GM13977 (cell line): ENCODE data around the gene RYR1.

Source experiments
- DNase-seq: peaks from one replicate; pipeline ENCODE4 v3.0.0; 2012; ENCODE audit warnings: low spot score
- in situ Hi-C: fragments of 300-500 bp; cut with MboI; formaldehyde crosslinking; loops from one replicate; pipeline ENCODE4 v1.12.0; 2022; ENCODE audit warnings: low sequenced_read_pairs, low pct_unique_long_range_greater_than_20kb, mixed read lengths, inconsistent platforms; ENCODE audit not compliant: unreplicated experiment
- TF ChIP-seq, protein P1 (sequence below): IDR thresholded peaks from 2 replicates; pipeline ENCODE4 v1.5.1; 2012; ENCODE audit warnings: mild to moderate bottlenecking, control low read depth; ENCODE audit not compliant: insufficient read depth; ENCODE audit errors: extremely low read depth, missing control alignments

The RYR1 gene

DNA sequence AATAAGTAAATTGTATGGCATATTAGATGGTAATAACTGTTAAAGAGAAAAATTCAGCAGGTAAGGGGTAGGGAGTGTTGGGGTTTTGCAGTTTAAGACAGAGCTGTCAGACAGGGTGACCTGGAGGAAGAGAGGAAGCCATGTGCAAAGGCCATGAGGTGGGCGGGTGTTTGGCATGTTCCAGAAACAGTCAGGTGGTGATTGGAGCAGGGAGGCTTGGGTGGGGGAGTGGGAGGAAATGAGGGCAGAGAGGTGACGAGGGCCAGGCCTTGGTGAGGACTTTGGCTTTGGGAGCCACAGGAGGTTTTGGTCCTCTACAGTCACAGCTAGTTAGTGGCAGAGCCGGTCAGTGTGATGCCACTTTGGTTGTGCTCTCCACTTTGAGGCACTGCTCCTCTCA is 20.1 kb downstream of the RYR1 start:
- in situ Hi-C loops, result no loop called here
- no peak for DNase-seq
- TF ChIP-seq, protein P1, sequence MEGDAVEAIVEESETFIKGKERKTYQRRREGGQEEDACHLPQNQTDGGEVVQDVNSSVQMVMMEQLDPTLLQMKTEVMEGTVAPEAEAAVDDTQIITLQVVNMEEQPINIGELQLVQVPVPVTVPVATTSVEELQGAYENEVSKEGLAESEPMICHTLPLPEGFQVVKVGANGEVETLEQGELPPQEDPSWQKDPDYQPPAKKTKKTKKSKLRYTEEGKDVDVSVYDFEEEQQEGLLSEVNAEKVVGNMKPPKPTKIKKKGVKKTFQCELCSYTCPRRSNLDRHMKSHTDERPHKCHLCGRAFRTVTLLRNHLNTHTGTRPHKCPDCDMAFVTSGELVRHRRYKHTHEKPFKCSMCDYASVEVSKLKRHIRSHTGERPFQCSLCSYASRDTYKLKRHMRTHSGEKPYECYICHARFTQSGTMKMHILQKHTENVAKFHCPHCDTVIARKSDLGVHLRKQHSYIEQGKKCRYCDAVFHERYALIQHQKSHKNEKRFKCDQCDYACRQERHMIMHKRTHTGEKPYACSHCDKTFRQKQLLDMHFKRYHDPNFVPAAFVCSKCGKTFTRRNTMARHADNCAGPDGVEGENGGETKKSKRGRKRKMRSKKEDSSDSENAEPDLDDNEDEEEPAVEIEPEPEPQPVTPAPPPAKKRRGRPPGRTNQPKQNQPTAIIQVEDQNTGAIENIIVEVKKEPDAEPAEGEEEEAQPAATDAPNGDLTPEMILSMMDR, result no peak

DNA sequence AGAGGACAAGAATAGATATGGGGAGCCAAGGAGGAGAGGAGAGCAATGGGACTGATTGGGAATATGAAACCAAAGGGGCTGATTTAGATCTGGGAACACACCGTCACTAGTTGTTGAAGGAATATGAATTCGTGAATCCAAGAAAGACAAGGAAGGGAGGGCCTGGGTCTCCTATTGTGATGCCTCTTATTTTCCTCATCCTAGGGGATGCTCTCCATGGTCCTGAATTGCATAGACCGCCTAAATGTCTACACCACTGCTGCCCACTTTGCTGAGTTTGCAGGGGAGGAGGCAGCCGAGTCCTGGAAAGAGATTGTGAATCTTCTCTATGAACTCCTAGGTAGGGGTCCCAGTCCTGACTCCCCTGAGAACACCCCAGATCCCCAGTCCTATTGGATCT is 21.5 kb downstream of the RYR1 start:
- DNase-seq, result no peak
- in situ Hi-C loops, result no loop called here
- TF ChIP-seq, protein P1, result no peak

DNA sequence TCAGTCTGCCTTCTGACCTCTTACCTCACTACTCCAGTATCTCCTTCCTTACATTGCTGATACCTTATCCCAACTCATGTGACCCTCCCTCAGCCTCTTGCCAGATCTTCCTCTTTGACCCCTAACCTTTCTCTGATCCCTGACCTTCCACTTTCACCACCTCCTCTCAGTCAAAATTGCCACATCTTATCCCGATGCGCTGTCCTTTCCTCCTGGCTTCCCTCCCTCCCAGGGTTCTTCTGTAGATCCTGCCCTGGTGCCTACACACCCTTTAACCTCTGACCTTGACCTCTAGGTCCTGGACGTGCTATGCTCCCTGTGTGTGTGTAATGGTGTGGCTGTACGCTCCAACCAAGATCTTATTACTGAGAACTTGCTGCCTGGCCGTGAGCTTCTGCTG is 23.7 kb downstream of the RYR1 start:
- in situ Hi-C loops, result no loop called here
- TF ChIP-seq, protein P1, result no peak
- DNase-seq, result no peak

DNA sequence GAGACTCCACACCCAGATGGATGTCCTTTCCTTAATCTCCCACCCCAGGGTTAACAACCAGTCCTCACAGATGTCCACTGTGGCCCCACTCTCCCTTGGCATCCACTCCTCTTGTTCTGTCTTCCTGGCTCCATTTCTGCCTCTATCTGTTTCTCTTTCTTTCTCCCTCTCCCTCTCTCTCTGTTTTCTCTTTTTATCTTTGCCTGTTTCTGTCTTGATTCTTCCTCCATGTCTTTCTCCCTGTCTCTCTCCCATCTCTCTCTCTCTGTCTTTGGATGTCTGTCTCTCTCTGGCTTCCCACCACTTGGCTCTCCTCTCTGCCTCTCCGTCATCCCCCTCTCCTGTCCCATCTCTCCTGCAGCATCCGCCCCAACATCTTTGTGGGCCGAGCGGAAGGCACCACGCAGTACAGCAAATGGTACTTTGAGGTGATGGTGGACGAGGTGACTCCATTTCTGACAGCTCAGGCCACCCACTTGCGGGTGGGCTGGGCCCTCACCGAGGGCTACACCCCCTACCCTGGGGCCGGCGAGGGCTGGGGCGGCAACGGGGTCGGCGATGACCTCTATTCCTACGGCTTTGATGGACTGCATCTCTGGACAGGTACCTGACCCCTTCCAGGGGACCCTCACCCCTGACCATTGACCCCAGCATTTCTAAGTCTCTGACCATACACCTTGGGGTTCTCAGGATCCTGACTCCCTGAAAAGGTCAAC is 24.4 kb downstream of the RYR1 start:
- DNase-seq, result no peak
- TF ChIP-seq, protein P1, result no peak
- in situ Hi-C loops, result no loop called here

DNA sequence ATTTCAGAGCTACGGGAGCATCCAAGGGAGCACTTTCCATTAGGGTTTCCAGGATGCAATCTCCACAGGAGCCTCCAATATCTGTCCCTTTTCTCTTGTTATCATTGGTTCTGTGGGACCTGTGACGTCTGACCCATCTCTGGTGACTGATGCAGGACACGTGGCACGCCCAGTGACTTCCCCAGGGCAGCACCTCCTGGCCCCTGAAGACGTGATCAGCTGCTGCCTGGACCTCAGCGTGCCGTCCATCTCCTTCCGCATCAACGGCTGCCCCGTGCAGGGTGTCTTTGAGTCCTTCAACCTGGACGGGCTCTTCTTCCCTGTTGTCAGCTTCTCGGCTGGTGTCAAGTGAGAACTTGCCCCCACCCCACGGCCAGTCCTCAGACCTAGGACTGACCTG is 25.5 kb downstream of the RYR1 start:
- DNase-seq, result no peak
- in situ Hi-C loops, result no loop called here
- TF ChIP-seq, protein P1, result no peak

DNA sequence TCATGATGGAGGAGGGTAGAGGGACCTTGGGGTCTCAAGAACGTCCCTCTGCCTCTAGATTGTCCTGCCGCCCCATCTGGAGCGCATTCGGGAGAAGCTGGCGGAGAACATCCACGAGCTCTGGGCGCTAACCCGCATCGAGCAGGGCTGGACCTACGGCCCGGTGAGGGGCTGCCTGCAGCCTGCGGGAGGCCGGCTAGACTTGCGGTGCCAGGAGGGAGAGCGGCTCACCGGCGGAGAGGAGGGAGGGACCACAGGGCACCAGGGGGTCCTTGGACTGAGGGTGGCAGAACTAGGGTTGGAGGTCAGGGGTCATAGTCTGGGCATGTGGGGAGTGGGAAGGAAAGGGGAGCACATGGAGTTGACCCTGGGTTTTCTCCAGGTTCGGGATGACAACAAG is 29.9 kb downstream of the RYR1 start:
- TF ChIP-seq, protein P1, result no peak
- DNase-seq, result no peak
- in situ Hi-C loops, result no loop called here
